Measurements from ENCODE around the gene LYSMD2. TPM values are rescaled to one million over a fixed set of nuclear protein-coding genes. Genes with fewer than 3 reads are reported as not detected.

LYSMD2 gene
- total RNA-seq, 1 donor from 2014 or later = not detected

DNA sequence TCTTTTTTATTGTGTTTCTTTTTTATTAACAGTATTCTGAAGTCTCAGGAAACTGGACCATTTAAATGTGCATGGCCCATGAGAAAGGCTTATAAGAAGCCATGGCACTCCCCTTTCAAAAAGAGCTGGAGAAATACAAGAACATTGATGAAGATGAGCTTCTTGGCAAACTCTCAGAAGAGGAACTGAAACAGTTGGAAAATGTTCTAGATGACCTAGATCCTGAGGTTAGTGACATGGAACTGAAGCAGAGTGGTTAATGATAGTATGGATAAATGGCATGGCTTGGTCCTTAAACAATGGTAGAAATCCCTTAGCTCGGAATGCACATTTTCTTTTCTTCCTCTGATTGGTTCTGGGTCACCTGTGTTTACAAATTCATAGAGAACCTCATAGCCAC lies 28.9 kb upstream of the LYSMD2 start:
- no peaks in the 10 kb centered on the region for H3F3A ChIP-seq (ENCODE audit: low read depth)
- H4K20me1 ChIP-seq (ENCODE audit: low read depth) = no peaks in the 10 kb centered on the region
- Mint-ChIP-seq H3K4me1 (no peaks in the 10 kb centered on the region), H3K27me3 (ENCODE audit: insufficient read depth, low read depth) (no peaks in the 10 kb centered on the region), H3K27ac (no peak overlapping the region), H3K9me3 (no peaks in the 10 kb centered on the region), H3K4me3 (no peak overlapping the region), H3K36me3 (no peaks in the 10 kb centered on the region)
- no peak overlapping the region for H3K4me3 ChIP-seq
- TF ChIP-seq EZH2 (IDR thresholded peaks at IDR 0.05) (no peak), EZH2phosphoT487 (IDR thresholded peaks at IDR 0.05) (no peak)
- TF ChIP-seq, protein P1, sequence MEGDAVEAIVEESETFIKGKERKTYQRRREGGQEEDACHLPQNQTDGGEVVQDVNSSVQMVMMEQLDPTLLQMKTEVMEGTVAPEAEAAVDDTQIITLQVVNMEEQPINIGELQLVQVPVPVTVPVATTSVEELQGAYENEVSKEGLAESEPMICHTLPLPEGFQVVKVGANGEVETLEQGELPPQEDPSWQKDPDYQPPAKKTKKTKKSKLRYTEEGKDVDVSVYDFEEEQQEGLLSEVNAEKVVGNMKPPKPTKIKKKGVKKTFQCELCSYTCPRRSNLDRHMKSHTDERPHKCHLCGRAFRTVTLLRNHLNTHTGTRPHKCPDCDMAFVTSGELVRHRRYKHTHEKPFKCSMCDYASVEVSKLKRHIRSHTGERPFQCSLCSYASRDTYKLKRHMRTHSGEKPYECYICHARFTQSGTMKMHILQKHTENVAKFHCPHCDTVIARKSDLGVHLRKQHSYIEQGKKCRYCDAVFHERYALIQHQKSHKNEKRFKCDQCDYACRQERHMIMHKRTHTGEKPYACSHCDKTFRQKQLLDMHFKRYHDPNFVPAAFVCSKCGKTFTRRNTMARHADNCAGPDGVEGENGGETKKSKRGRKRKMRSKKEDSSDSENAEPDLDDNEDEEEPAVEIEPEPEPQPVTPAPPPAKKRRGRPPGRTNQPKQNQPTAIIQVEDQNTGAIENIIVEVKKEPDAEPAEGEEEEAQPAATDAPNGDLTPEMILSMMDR (IDR thresholded peaks at IDR 0.05) = no peak
- no peaks in the 10 kb centered on the region for H3K36me3 ChIP-seq
- H3K9me3 ChIP-seq (ENCODE audit: low read depth) = no peaks in the 10 kb centered on the region
- H3K9ac ChIP-seq = no peak overlapping the region
- no peak overlapping the region for H3K4me2 ChIP-seq
- H3K27ac ChIP-seq = no peak overlapping the region
- H3K4me1 ChIP-seq = peaks cover 6% of the 10 kb centered on the region
- no peak overlapping the region for H2AFZ ChIP-seq (replicated peaks)
- no peaks in the 10 kb centered on the region for H3K79me2 ChIP-seq (ENCODE audit: low read depth)
- H3K27me3 ChIP-seq = no peaks in the 10 kb centered on the region
- DNase-seq (ENCODE audit: low spot score) = no peak

DNA sequence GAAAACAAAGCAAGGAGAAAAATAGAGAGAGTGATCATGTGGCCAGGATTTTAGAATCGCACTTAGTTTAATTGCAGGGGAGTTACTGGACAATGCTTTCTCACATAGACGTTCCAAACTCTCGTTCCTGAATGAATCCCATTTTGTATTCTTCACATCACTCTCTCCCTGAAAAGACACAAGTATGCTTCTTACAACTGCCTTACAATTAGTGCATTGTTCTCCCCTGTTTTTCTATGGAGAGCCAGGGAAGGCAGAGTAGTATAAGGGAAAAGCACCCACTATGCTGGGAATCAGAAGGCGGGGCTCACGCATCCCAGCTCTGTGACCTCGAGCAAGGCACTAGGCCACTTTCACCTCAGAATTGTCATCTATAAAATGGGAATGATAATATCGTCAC lies 28.3 kb upstream of the LYSMD2 start:
- Mint-ChIP-seq H3K27ac (no peak overlapping the region), H3K4me1 (no peaks in the 10 kb centered on the region), H3K27me3 (ENCODE audit: insufficient read depth, low read depth) (no peaks in the 10 kb centered on the region), H3K9me3 (no peaks in the 10 kb centered on the region), H3K36me3 (no peaks in the 10 kb centered on the region), H3K4me3 (no peak overlapping the region)
- no peaks in the 10 kb centered on the region for H3K36me3 ChIP-seq
- H3K79me2 ChIP-seq (ENCODE audit: low read depth) = no peaks in the 10 kb centered on the region
- no peaks in the 10 kb centered on the region for H4K20me1 ChIP-seq (ENCODE audit: low read depth)
- peak; percentile 9 for DNase-seq (ENCODE audit: low spot score)
- H3K4me3 ChIP-seq = no peak overlapping the region
- H3K27me3 ChIP-seq = no peaks in the 10 kb centered on the region
- no peaks in the 10 kb centered on the region for H3K9me3 ChIP-seq (ENCODE audit: low read depth)
- no peak overlapping the region for H3K4me2 ChIP-seq
- TF ChIP-seq EZH2 (IDR thresholded peaks at IDR 0.05) (no peak), EZH2phosphoT487 (IDR thresholded peaks at IDR 0.05) (no peak)
- TF ChIP-seq, protein P1 (IDR thresholded peaks at IDR 0.05) = no peak
- H3F3A ChIP-seq (ENCODE audit: low read depth) = no peaks in the 10 kb centered on the region
- peaks cover 6% of the 10 kb centered on the region for H3K4me1 ChIP-seq
- no peak overlapping the region for H3K27ac ChIP-seq
- H3K9ac ChIP-seq = no peak overlapping the region
- no peak overlapping the region for H2AFZ ChIP-seq (replicated peaks)

DNA sequence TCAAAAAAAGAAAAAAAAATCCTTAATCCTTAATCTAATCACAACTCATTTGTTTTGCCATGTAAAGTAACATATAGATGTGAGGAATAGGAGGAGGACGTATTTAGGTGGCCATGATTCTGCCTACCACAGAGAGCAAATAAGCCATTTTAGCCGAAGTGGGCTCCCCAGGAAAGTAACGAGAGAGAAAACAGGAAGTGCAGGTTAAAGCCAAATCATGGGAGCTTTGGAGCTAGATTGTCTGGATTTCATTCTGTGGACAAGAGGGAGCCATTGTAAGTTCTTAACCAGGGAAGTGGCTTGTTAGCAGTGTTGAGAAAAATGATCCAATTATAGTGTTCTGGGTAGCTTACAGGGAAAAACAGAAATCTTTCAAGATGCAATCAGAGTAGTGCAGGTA lies 23.4 kb upstream of the LYSMD2 start:
- H3K4me3 Mint-ChIP-seq = no peak overlapping the region
- Histone ChIP-seq H3K4me3 (no peak overlapping the region), H3K4me1 (peaks cover 3% of the 10 kb centered on the region), H3K27ac (no peak overlapping the region), H3K79me2 (ENCODE audit: low read depth) (no peaks in the 10 kb centered on the region), H3F3A (ENCODE audit: low read depth) (no peaks in the 10 kb centered on the region), H3K9me3 (ENCODE audit: low read depth) (no peaks in the 10 kb centered on the region), H4K20me1 (ENCODE audit: low read depth) (no peaks in the 10 kb centered on the region), H3K4me2 (no peak overlapping the region), H3K36me3 (no peaks in the 10 kb centered on the region), H3K27me3 (no peaks in the 10 kb centered on the region), H3K9ac (no peak overlapping the region), H2AFZ (replicated peaks) (no peak overlapping the region)
- no peak overlapping the region for H3K27ac Mint-ChIP-seq
- peaks cover 2% of the 10 kb centered on the region for H3K4me1 Mint-ChIP-seq
- H3K9me3 Mint-ChIP-seq = no peaks in the 10 kb centered on the region
- no peaks in the 10 kb centered on the region for H3K36me3 Mint-ChIP-seq
- no peaks in the 10 kb centered on the region for H3K27me3 Mint-ChIP-seq (ENCODE audit: insufficient read depth, low read depth)
- TF ChIP-seq, protein P1 (IDR thresholded peaks at IDR 0.05) = no peak
- no peak for TF ChIP-seq EZH2 (IDR thresholded peaks at IDR 0.05)
- no peak for TF ChIP-seq EZH2phosphoT487 (IDR thresholded peaks at IDR 0.05)
- DNase-seq (ENCODE audit: low spot score) = no peak

All from neural progenitor cell (in vitro differentiated cells).